Hepatocyte (in vitro differentiated cells): Measurements from ENCODE around the gene CCDC60.

Experiments
- EZH2 ChIP-seq: fragments of 200-600 bp; sonication (generic); IDR thresholded peaks from 2 replicates; pipeline ENCODE4 v1.6.1; 2016; ENCODE audit warnings: antibody characterized with exemption, mild to moderate bottlenecking, borderline replicate concordance
- TF ChIP-seq, protein P1 (sequence below): fragments of 200-600 bp; sonication (generic); IDR thresholded peaks from 2 replicates; pipeline ENCODE4 v1.5.1; 2016; ENCODE audit warnings: antibody characterized with exemption, mild to moderate bottlenecking; ENCODE audit not compliant: poor library complexity

DNA sequence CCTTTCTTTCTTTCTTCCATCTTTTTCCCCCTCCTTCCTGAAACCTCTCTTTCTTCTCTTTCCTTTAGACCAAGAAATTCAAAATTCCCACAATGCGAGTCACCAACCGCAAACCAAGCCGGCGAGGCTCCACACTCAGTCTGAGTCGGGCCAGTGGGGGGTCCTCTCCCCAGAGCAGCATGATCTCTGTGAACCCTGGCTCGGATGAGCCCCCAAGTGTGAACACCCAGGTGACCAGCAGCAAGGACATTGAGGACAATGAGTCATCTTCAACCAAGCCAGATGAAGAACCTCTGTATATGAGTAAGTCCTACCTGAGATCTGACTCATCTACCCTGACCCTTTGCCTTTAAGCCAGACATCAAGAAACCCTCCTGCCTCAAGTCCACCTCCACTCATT is 170.5 kb downstream of the CCDC60 start:
- TF ChIP-seq, protein P1, sequence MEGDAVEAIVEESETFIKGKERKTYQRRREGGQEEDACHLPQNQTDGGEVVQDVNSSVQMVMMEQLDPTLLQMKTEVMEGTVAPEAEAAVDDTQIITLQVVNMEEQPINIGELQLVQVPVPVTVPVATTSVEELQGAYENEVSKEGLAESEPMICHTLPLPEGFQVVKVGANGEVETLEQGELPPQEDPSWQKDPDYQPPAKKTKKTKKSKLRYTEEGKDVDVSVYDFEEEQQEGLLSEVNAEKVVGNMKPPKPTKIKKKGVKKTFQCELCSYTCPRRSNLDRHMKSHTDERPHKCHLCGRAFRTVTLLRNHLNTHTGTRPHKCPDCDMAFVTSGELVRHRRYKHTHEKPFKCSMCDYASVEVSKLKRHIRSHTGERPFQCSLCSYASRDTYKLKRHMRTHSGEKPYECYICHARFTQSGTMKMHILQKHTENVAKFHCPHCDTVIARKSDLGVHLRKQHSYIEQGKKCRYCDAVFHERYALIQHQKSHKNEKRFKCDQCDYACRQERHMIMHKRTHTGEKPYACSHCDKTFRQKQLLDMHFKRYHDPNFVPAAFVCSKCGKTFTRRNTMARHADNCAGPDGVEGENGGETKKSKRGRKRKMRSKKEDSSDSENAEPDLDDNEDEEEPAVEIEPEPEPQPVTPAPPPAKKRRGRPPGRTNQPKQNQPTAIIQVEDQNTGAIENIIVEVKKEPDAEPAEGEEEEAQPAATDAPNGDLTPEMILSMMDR: no peak
- no peak for TF ChIP-seq EZH2
